ENCODE data around the gene TIPIN.
"Not testable (repeated sequence)": the region's sequence is repeated elsewhere in the genome, so short reads cannot be mapped to it uniquely, and the experiment has no call there.

TIPIN gene

DNA sequence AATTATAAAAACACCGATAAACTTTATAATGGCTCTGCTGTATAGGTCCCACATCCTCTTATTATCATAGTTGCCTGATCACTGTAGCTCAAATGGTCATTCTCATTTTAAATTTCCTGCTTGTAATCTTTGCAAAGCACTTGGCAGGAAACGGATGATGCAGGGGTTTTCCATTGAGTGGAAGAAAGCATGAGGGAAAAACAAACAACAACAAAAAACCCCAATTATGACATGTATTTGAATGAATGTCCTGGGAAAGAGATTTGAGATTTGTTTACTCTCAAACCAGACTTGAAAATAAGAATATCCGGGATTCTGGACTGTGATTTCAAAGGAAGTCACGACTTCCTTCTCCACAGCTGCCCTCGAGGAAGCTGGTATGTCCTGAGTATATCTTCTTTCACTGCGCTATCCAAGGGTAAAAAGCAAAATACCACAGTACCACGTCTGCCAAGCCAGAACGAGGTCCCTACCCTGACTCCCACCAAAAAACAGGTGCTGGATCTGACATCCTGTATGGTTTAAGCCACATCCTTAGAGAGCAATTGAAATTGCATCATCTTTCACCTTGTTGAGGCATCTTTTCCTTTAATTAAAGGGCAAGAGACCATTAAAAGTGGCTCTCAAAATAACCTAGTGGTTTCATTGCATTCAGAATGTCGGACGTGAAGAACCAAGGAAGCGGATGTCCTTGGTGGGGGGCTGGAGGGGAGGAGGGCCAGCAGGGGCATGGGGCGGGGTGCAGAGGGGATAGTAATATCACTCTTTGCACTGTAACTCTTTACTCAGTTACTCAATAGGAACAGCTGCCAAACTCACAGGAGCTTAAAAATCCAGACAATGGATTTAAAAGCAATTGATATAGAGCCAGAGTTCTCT is 13.5 kb upstream of the TIPIN start:
- no peak overlapping the region for H3K9ac ChIP-seq (ENCODE audit: low read length)
- no peak overlapping the region for H3K27ac ChIP-seq (ENCODE audit: low read depth, low read length)
- H3K4me3 ChIP-seq (ENCODE audit: low read length): peak overlapping the region; percentile 67

DNA sequence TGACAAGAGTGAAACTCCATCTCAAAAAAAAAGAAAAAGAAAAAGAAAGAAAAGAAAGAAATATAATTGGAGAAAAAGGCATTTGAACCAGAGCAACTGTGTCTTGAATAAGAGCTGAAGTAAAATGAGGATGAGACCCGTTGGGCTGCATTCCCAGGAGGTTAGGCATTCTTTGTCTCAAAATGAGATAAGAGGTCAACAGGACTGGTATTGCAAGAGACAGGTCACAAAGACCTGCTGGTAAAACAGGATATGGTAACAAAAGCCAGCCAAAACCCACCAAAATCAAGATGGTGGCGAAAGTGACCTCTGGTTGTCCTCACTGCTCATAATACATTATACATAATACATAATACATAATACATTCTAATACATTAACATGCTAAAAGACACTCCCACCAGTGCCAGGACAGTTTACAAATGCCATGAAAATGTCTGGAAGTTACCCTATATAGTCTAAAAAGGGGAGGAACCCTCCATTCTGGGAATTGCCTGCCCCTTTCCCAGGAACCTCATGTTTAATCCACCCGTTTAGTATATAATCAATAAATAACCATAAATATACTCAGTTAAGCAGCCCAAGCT is 8.6 kb upstream of the TIPIN start:
- no peaks in the 10 kb centered on the region for H3K27me3 ChIP-seq (ENCODE audit: control insufficient read depth, insufficient read depth, low read length)
- H3K4me1 ChIP-seq (ENCODE audit: control insufficient read depth, insufficient read depth, low read length): no peaks in the 10 kb centered on the region
- no peak overlapping the region for H3K4me3 ChIP-seq (ENCODE audit: low read length)
- H3K9ac ChIP-seq (ENCODE audit: low read length): no peak overlapping the region
- H3K27ac ChIP-seq (ENCODE audit: low read depth, low read length): no peak overlapping the region
- H3K36me3 ChIP-seq (ENCODE audit: control insufficient read depth, insufficient read depth, low read length): no peaks in the 10 kb centered on the region

More for the DNA sequence above, 13.5 kb upstream of the TIPIN start:
- no peaks in the 10 kb centered on the region for H3K36me3 ChIP-seq (ENCODE audit: control insufficient read depth, insufficient read depth, low read length)
- no peaks in the 10 kb centered on the region for H3K4me1 ChIP-seq (ENCODE audit: control insufficient read depth, insufficient read depth, low read length)
- H3K27me3 ChIP-seq (ENCODE audit: control insufficient read depth, insufficient read depth, low read length): no peaks in the 10 kb centered on the region

DNA sequence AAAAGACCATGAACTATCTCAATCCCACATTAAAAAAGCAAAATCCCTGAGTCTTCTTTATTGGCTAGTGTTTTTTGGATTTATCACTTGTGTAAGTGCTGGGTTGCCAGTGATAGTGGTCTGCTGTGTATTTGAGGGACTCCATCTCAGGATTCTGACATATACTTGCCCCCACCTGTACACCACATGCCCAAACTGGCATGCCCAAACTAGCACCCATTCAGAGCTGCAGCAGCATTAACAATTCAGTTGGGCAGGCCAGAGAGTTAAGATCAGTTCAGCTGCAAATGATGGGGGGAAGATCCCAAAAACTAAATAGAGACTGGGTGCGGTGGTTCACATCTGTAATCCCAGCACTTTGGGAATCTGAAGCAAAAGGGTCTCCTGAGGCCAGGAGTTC is 6.3 kb upstream of the TIPIN start:
- Histone ChIP-seq H3K27ac (ENCODE audit: low read depth, low read length) (no peak overlapping the region), H3K9ac (ENCODE audit: low read length) (no peak overlapping the region), H3K4me3 (ENCODE audit: low read length) (no peak overlapping the region), H3K27me3 (ENCODE audit: control insufficient read depth, insufficient read depth, low read length) (no peaks in the 10 kb centered on the region), H3K4me1 (ENCODE audit: control insufficient read depth, insufficient read depth, low read length) (no peaks in the 10 kb centered on the region), H3K36me3 (ENCODE audit: control insufficient read depth, insufficient read depth, low read length) (no peaks in the 10 kb centered on the region)

DNA sequence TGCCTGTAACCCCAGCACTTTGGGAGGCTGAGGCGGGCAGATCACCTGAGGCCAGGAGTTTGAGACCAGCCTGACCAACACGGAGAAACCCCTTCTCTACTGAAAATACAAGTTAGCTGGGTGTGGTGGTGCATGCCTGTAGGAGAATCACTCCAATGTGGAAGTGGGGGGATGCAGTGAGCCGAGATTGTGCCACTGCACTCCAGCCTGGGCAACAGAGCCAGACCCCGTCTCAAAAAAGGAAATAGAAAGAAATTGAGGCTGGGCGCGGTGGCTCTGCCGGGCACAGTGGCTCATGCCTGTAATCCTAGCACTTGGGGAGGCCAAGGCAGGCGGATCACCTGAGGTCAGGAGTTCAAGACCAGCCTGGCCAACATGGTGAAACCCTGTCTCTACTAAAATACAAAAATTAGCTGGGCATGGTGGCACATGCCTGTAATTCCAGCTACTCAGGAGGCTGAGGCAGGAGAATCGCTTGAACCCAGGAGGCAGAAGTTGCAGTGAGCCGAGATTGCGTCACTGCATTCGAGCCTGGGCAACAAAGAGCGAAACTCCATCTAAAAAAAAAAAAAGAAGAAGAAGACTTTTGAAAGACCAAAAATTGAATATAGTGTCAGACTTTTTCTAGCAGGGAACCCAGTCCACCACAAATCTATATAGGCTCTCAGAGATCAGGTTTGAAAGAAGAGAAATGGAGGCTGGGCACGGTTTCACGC is 5.4 kb upstream of the TIPIN start:
- not testable (repeated sequence) for H3K9ac ChIP-seq (ENCODE audit: low read length); H3K27me3 ChIP-seq (ENCODE audit: control insufficient read depth, insufficient read depth, low read length); H3K4me3 ChIP-seq (ENCODE audit: low read length); H3K36me3 ChIP-seq (ENCODE audit: control insufficient read depth, insufficient read depth, low read length); H3K4me1 ChIP-seq (ENCODE audit: control insufficient read depth, insufficient read depth, low read length); H3K27ac ChIP-seq (ENCODE audit: low read depth, low read length)

DNA sequence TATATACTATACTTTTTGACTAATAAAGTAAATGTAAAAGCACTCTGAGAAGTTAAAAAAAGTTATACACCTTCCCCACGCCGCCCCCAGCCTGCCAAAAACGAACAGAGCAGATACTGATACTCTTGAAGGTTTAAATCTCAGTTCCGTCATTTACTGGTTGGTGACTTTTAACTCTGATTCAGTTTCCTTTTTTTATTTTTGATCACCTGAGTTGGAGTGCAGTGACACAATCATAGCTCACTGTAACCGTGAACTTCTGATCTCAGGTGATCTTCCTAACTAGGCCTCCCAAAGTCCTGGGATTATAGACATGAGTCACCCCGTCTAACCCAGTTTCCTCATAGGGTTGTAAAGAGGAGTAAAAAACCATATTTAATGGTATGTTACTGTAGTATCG is 3.3 kb upstream of the TIPIN start:
- H3K4me3 ChIP-seq (ENCODE audit: low read length): no peak overlapping the region
- no peaks in the 10 kb centered on the region for H3K4me1 ChIP-seq (ENCODE audit: control insufficient read depth, insufficient read depth, low read length)
- H3K9ac ChIP-seq (ENCODE audit: low read length): no peak overlapping the region
- no peak overlapping the region for H3K27ac ChIP-seq (ENCODE audit: low read depth, low read length)
- H3K27me3 ChIP-seq (ENCODE audit: control insufficient read depth, insufficient read depth, low read length): no peaks in the 10 kb centered on the region
- no peaks in the 10 kb centered on the region for H3K36me3 ChIP-seq (ENCODE audit: control insufficient read depth, insufficient read depth, low read length)

DNA sequence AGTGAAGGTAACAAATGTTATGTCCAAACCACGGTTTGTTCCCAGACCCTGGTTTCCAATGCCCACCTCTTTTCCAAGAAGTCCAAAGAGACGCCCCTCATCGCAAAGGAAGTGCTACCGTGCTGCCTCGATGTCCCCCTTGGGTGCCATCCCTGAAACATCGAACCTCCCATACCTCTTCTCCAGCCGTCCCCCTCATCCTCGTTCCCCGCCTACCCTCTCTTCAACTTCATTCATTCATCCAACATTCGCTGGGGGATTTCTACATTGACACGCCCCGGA is 467 bp downstream of the TIPIN start:
- no peaks in the 10 kb centered on the region for H3K27me3 ChIP-seq (ENCODE audit: control insufficient read depth, insufficient read depth, low read length)
- H3K4me3 ChIP-seq (ENCODE audit: low read length): peak overlapping the region; percentile 88
- H3K4me1 ChIP-seq (ENCODE audit: control insufficient read depth, insufficient read depth, low read length): no peaks in the 10 kb centered on the region
- peak overlapping the region; percentile 63 for H3K9ac ChIP-seq (ENCODE audit: low read length)
- no peaks in the 10 kb centered on the region for H3K36me3 ChIP-seq (ENCODE audit: control insufficient read depth, insufficient read depth, low read length)
- peak overlapping the region; percentile 62 for H3K27ac ChIP-seq (ENCODE audit: low read depth, low read length)

DNA sequence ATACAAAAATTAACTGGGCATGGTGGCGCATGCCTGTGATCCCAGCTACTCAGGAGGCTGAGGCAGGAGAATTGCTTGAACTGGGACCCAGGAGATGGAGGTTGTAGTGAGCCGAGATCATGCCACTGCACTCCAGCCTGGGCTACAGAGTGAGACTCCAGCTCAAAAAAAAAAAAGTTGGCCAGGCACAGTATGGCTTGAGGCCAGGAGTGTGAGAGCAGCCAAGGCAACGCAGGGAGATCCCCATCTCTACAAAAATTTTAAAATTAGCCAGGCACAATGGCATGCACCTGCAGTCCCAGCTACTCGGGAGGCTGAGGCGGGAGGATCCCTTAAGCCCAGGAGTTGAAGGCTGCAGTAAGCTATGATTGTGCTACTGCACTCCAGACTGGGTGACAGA is 8.0 kb downstream of the TIPIN start:
- H3K4me1 ChIP-seq (ENCODE audit: control insufficient read depth, insufficient read depth, low read length); H3K27me3 ChIP-seq (ENCODE audit: control insufficient read depth, insufficient read depth, low read length); H3K36me3 ChIP-seq (ENCODE audit: control insufficient read depth, insufficient read depth, low read length); H3K9ac ChIP-seq (ENCODE audit: low read length); H3K27ac ChIP-seq (ENCODE audit: low read depth, low read length); H3K4me3 ChIP-seq (ENCODE audit: low read length): not testable (repeated sequence)

DNA sequence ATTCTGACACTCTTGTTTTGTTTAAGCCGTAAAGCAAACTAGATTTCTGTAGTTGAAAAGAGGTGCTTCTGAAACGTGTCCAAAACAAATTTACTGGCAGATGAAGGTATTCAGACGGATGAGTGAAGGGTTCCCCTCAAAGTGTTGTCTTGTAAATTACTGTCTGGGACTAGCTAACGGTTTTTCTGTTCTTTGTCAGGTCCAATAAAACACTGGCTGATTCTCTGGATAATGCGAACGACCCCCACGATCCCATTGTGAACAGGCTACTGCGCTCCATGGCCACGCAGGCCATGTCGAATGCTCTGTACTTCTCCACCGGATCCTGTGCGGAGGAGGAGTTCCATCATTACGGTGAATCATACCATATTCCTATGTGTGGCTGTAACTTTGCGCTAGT is 27.7 kb downstream of the TIPIN start:
- no peak overlapping the region for H3K9ac ChIP-seq (ENCODE audit: low read length)
- no peaks in the 10 kb centered on the region for H3K27me3 ChIP-seq (ENCODE audit: control insufficient read depth, insufficient read depth, low read length)
- H3K36me3 ChIP-seq (ENCODE audit: control insufficient read depth, insufficient read depth, low read length): peaks cover 23% of the 10 kb centered on the region
- H3K27ac ChIP-seq (ENCODE audit: low read depth, low read length): no peak overlapping the region
- H3K4me1 ChIP-seq (ENCODE audit: control insufficient read depth, insufficient read depth, low read length): no peaks in the 10 kb centered on the region
- H3K4me3 ChIP-seq (ENCODE audit: low read length): no peak overlapping the region

DNA sequence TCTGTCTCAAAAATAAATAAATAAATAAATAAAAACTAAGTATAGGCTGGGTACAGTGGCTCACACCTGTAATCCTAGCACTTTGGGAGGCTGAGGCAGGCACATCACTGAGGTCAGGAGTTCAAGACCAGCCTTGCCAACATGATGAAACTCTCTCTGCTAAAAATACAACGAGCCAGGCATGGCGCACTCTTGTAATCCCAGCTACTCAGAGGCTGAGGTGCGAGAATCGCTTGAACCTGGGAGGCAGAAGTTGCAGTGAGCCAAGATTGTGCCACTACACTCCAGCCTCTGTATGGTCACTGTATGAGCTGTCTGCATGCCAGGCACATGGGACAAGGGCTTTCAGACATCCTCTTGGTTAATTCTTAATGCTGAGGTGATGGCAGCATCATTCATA is 28.7 kb downstream of the TIPIN start:
- no peaks in the 10 kb centered on the region for H3K4me1 ChIP-seq (ENCODE audit: control insufficient read depth, insufficient read depth, low read length)
- H3K36me3 ChIP-seq (ENCODE audit: control insufficient read depth, insufficient read depth, low read length): peaks cover 23% of the 10 kb centered on the region
- no peak overlapping the region for H3K9ac ChIP-seq (ENCODE audit: low read length)
- no peak overlapping the region for H3K4me3 ChIP-seq (ENCODE audit: low read length)
- H3K27me3 ChIP-seq (ENCODE audit: control insufficient read depth, insufficient read depth, low read length): no peaks in the 10 kb centered on the region
- H3K27ac ChIP-seq (ENCODE audit: low read depth, low read length): no peak overlapping the region

DNA sequence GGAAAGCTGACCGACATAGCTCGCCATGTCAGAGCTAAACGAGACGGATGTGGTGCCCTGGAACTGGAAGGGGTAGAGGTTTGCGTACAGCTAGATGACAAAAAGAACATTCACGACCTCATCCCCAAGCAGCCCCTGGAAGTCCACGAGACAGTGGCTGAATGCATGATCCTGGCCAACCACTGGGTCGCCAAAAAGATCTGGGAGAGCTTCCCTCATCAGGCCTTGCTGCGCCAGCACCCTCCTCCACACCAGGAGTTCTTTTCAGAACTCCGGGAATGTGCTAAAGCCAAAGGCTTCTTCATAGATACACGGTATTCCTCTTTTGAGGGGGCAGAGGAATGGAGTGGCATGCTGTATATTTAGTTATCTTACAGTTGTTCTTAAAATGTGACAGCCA is 30.4 kb downstream of the TIPIN start:
- H3K36me3 ChIP-seq (ENCODE audit: control insufficient read depth, insufficient read depth, low read length): peaks cover 25% of the 10 kb centered on the region
- H3K27ac ChIP-seq (ENCODE audit: low read depth, low read length): no peak overlapping the region
- no peak overlapping the region for H3K9ac ChIP-seq (ENCODE audit: low read length)
- H3K4me1 ChIP-seq (ENCODE audit: control insufficient read depth, insufficient read depth, low read length): no peaks in the 10 kb centered on the region
- H3K27me3 ChIP-seq (ENCODE audit: control insufficient read depth, insufficient read depth, low read length): no peaks in the 10 kb centered on the region
- no peak overlapping the region for H3K4me3 ChIP-seq (ENCODE audit: low read length)

DNA sequence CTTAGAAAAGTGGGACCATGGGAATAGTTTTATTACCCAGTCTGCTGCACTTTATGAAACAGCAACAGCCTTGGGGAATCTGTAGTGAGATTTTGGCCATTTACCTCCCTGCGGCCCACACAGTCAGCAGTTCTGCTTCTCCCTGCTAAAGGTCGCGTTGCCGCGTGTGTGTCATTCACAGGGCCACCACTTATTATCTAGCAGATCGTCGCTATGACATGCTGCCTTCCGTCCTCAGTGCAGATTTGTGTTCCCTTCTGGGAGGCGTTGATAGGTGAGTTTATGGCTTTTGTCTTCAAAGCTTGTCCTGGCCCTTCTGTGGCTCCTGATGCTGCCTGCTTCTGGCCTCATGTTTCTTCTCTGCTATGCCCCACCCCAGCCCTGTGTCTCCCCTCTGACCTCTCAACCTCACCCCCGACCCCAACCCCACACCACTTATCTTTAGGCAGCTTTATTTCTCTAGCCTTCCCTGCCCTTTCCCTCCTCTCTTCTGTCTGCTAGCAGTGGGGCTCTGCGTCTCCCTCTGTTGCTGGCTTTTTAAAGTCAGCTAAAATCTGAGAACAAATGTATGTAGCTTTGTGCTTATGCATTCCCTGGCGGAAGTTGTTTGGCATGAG is 33.1 kb downstream of the TIPIN start:
- Histone ChIP-seq H3K36me3 (ENCODE audit: control insufficient read depth, insufficient read depth, low read length) (peaks cover 34% of the 10 kb centered on the region), H3K4me3 (ENCODE audit: low read length) (no peak overlapping the region), H3K9ac (ENCODE audit: low read length) (no peak overlapping the region), H3K27ac (ENCODE audit: low read depth, low read length) (no peak overlapping the region), H3K27me3 (ENCODE audit: control insufficient read depth, insufficient read depth, low read length) (no peaks in the 10 kb centered on the region), H3K4me1 (ENCODE audit: control insufficient read depth, insufficient read depth, low read length) (no peaks in the 10 kb centered on the region)

DNA sequence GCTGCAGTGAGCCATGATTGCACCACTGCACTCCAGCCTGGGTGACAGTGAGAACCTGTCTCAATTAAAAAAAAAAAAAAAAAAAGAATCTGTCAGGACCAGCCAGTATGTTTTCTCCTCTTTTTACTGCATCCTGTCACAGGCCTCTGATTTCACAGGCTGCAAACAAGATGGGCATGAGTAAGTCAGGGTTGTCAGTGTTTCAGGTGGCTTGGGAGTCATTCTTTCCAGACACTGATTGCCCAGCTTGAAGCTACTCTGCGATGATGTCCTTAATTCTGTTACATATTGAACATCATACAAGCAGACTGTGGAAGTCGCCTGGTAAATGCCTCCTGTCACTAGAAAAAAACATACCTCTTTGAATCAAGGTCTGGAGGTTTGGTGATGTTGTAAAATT is 44.3 kb downstream of the TIPIN start:
- H3K4me3 ChIP-seq (ENCODE audit: low read length): no peak overlapping the region
- H3K27ac ChIP-seq (ENCODE audit: low read depth, low read length): no peak overlapping the region
- no peaks in the 10 kb centered on the region for H3K4me1 ChIP-seq (ENCODE audit: control insufficient read depth, insufficient read depth, low read length)
- peaks cover 29% of the 10 kb centered on the region for H3K36me3 ChIP-seq (ENCODE audit: control insufficient read depth, insufficient read depth, low read length)
- no peak overlapping the region for H3K9ac ChIP-seq (ENCODE audit: low read length)
- H3K27me3 ChIP-seq (ENCODE audit: control insufficient read depth, insufficient read depth, low read length): no peaks in the 10 kb centered on the region

All from rectal smooth muscle tissue (tissue), 1 donor.